Esophagus muscularis mucosa (tissue), 4 donors: ENCODE results near the gene CFHR5.
"Not testable (repeated sequence)": the region's sequence is repeated elsewhere in the genome, so short reads cannot be mapped to it uniquely, and the experiment has no call there.

Experiments used
- EP300 ChIP-seq: sonication (generic); formaldehyde crosslinking; IDR thresholded peaks from one replicate; pipeline ENCODE4 v1.6.1; 2017; ENCODE audit warnings: antibody characterized with exemption
- POLR2A ChIP-seq: fragments of 450-650 bp; IDR thresholded peaks from one replicate; pipeline ENCODE4 v1.6.1; 2017; ENCODE audit warnings: antibody characterized with exemption, moderate library complexity, mild to moderate bottlenecking, low read depth
- POLR2AphosphoS5 ChIP-seq, 2 donors: sonication (generic); formaldehyde crosslinking; IDR thresholded peaks; one replicate each; pipeline ENCODE4 v1.6.1; 2017; ENCODE audit warnings: antibody characterized with exemption in 2 of 2
- TF ChIP-seq, protein P1 (sequence below), 3 experiments: fragments of 200-600 bp in 2 of 3; fragments of 450-650 bp in 1 of 3; sonication (generic) in 2 of 3; IDR thresholded peaks; one replicate each; pipeline ENCODE4 v1.5.1; 2017 to 2019; ENCODE audit warnings: antibody characterized with exemption in 3 of 3, mild to moderate bottlenecking in 2 of 3, moderate library complexity in 1 of 3

DNA sequence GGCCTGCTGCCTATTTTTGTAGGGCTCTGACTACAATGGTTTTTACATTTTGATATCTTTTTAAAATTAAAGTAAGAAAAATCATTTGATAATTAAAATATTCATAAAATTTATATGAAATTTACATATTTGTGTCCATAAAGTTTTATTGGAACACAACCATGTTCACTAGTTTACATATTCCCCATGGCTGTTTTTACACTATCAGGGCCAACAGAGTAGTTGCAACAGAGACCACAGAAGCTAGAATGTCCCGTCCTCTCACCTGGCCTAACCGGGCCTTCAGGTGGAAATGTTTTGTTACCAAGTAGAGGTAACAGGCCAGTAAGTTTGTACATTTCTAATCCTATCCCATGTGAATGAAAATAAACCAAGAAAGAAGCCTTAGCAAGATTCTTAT is 44.5 kb upstream of the CFHR5 start:
- TF ChIP-seq, protein P1, sequence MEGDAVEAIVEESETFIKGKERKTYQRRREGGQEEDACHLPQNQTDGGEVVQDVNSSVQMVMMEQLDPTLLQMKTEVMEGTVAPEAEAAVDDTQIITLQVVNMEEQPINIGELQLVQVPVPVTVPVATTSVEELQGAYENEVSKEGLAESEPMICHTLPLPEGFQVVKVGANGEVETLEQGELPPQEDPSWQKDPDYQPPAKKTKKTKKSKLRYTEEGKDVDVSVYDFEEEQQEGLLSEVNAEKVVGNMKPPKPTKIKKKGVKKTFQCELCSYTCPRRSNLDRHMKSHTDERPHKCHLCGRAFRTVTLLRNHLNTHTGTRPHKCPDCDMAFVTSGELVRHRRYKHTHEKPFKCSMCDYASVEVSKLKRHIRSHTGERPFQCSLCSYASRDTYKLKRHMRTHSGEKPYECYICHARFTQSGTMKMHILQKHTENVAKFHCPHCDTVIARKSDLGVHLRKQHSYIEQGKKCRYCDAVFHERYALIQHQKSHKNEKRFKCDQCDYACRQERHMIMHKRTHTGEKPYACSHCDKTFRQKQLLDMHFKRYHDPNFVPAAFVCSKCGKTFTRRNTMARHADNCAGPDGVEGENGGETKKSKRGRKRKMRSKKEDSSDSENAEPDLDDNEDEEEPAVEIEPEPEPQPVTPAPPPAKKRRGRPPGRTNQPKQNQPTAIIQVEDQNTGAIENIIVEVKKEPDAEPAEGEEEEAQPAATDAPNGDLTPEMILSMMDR (IDR thresholded peaks at IDR 0.05), result not testable (repeated sequence)
- not testable (repeated sequence) for TF ChIP-seq POLR2AphosphoS5 (IDR thresholded peaks at IDR 0.05); POLR2A; EP300
